Hepatocyte (in vitro differentiated cells): ENCODE measurements around the gene BCAN.

ENCODE experiments used
- CTCF ChIP-seq: fragments of 200-600 bp; sonication (generic); IDR thresholded peaks from 2 replicates; pipeline ENCODE4 v1.5.1; 2016; ENCODE audit warnings: antibody characterized with exemption, mild to moderate bottlenecking; ENCODE audit not compliant: poor library complexity
- EZH2phosphoT487 ChIP-seq: fragments of 200-600 bp; sonication (generic); IDR thresholded peaks from one replicate; pipeline ENCODE4 v1.6.1; 2018; ENCODE audit warnings: antibody characterized with exemption, mild to moderate bottlenecking, low read depth, moderate library complexity; ENCODE audit not compliant: unreplicated experiment, severe bottlenecking

- TF ChIP-seq CTCF = peak; percentile 52
- no peak for TF ChIP-seq EZH2phosphoT487
Observed at GRCh38 chr1:156627313-156627880, 14.5 kb upstream of the BCAN start.
